DND-41 (cell line): ENCODE measurements around the gene DNAI7.

Experiments
- CTCF ChIP-seq: IDR thresholded peaks from 2 replicates; pipeline ENCODE4 v1.5.1; 2012; ENCODE audit warnings: borderline replicate concordance, low read length, moderate library complexity, mild to moderate bottlenecking; ENCODE audit not compliant: poor library complexity, severe bottlenecking; ENCODE audit errors: extremely low read depth
- EZH2 ChIP-seq: IDR thresholded peaks from 3 replicates; pipeline ENCODE4 v1.6.1; 2012; ENCODE audit warnings: borderline replicate concordance, low read depth, mild to moderate bottlenecking, moderate library complexity, low read length, inconsistent platforms; ENCODE audit not compliant: severe bottlenecking

GRCh38 chr12:25236626-25237025, 41.7 kb upstream of the DNAI7 start:
- TF ChIP-seq CTCF (no peak), EZH2 (no peak)
